Measurements from ENCODE around the gene ZNF784.
A peak's percentile ranks its signal among the peaks of the same experiment; 100 is the strongest.

Gene ZNF784

GRCh38 chr19:55624109-55625003, at the start of gene ZNF784:
TSS of gene ZNF784 (minus strand) at chr19:55624566. CDS start at chr19:55624561, 5 bp downstream.
- no peaks in the 10 kb centered on the region for H3K27me3 ChIP-seq (ENCODE audit: control insufficient read depth, low read length)
- H4K20me1 ChIP-seq (ENCODE audit: control insufficient read depth, insufficient read depth, low read depth, low read length) = peaks cover 4% of the 10 kb centered on the region; the same call in 1 of the 2 replicates
- H3K36me3 ChIP-seq (ENCODE audit: control insufficient read depth, low read length) = no peaks in the 10 kb centered on the region
- no peaks in the 10 kb centered on the region for H3K9me3 ChIP-seq (ENCODE audit: control insufficient read depth, insufficient read depth, low read length)
- H3F3A ChIP-seq (ENCODE audit: control insufficient read depth, insufficient read depth) = peaks cover 9% of the 10 kb centered on the region
- H3K9me2 ChIP-seq (replicated peaks; ENCODE audit: control insufficient read depth, low read length) = no peaks in the 10 kb centered on the region
- peak within 1 kb of the TSS; percentile 76 for H3K4me2 ChIP-seq (ENCODE audit: low read length)
- H3K4me1 ChIP-seq (ENCODE audit: control insufficient read depth, low read length) = peaks cover 19% of the 10 kb centered on the region
- no peak for TF ChIP-seq EZH2phosphoT487 (IDR thresholded peaks at IDR 0.05; ENCODE audit: borderline replicate concordance, low read length)
- no peak for TF ChIP-seq CTCF (IDR thresholded peaks at IDR 0.05; ENCODE audit: low read depth, low read length, poor library complexity, severe bottlenecking)
- H3K79me2 ChIP-seq (ENCODE audit: control insufficient read depth, low read length) = no peaks in the 10 kb centered on the region
- peak within 1 kb of the TSS; percentile 72 for H3K4me3 ChIP-seq (ENCODE audit: low read length)
- H3K27ac ChIP-seq (ENCODE audit: low read depth, low read length) = peak within 1 kb of the TSS; percentile 64

- TF ChIP-seq EZH2phosphoT487 (IDR thresholded peaks at IDR 0.05; ENCODE audit: borderline replicate concordance, low read length) (no peak), CTCF (IDR thresholded peaks at IDR 0.05; ENCODE audit: low read depth, low read length, poor library complexity, severe bottlenecking) (no peak)
- Histone ChIP-seq H3K79me2 (ENCODE audit: control insufficient read depth, low read length) (peaks cover 93% of the 10 kb centered on the region), H3K9me3 (ENCODE audit: control insufficient read depth, insufficient read depth, low read length) (no peaks in the 10 kb centered on the region), H3F3A (ENCODE audit: control insufficient read depth, insufficient read depth) (peaks cover 46% of the 10 kb centered on the region), H3K36me3 (ENCODE audit: control insufficient read depth, low read length) (peaks cover 84% of the 10 kb centered on the region), H3K4me2 (ENCODE audit: low read length) (peak overlapping the region; percentile 92), H3K27me3 (ENCODE audit: control insufficient read depth, low read length) (no peaks in the 10 kb centered on the region), H3K27ac (ENCODE audit: low read depth, low read length) (no peak overlapping the region; the same call in 1 of the 2 replicates), H3K4me3 (ENCODE audit: low read length) (peak overlapping the region; percentile 90; the same call in 1 of the 2 replicates), H3K9me2 (replicated peaks; ENCODE audit: control insufficient read depth, low read length) (no peaks in the 10 kb centered on the region), H3K4me1 (ENCODE audit: control insufficient read depth, low read length) (peaks cover 60% of the 10 kb centered on the region), H4K20me1 (ENCODE audit: control insufficient read depth, insufficient read depth, low read depth, low read length) (peaks cover 12% of the 10 kb centered on the region)
Measured at GRCh38 chr19:55673889-55674288, 49.5 kb upstream of the ZNF784 start.

GRCh38 chr19:55673465-55673864, 49.1 kb upstream of the ZNF784 start:
- TF ChIP-seq EZH2phosphoT487 (IDR thresholded peaks at IDR 0.05; ENCODE audit: borderline replicate concordance, low read length) = no peak
- TF ChIP-seq CTCF (IDR thresholded peaks at IDR 0.05; ENCODE audit: low read depth, low read length, poor library complexity, severe bottlenecking) = no peak
- peaks cover 56% of the 10 kb centered on the region for H3K4me1 ChIP-seq (ENCODE audit: control insufficient read depth, low read length)
- peak overlapping the region; percentile 34 for H3K4me2 ChIP-seq (ENCODE audit: low read length)
- no peaks in the 10 kb centered on the region for H3K27me3 ChIP-seq (ENCODE audit: control insufficient read depth, low read length)
- H3K9me3 ChIP-seq (ENCODE audit: control insufficient read depth, insufficient read depth, low read length) = no peaks in the 10 kb centered on the region
- H3K27ac ChIP-seq (ENCODE audit: low read depth, low read length) = no peak overlapping the region; the same call in 1 of the 2 replicates
- H4K20me1 ChIP-seq (ENCODE audit: control insufficient read depth, insufficient read depth, low read depth, low read length) = peaks cover 12% of the 10 kb centered on the region
- peaks cover 46% of the 10 kb centered on the region for H3F3A ChIP-seq (ENCODE audit: control insufficient read depth, insufficient read depth)
- peaks cover 84% of the 10 kb centered on the region for H3K36me3 ChIP-seq (ENCODE audit: control insufficient read depth, low read length)
- peaks cover 93% of the 10 kb centered on the region for H3K79me2 ChIP-seq (ENCODE audit: control insufficient read depth, low read length)
- H3K9me2 ChIP-seq (replicated peaks; ENCODE audit: control insufficient read depth, low read length) = no peaks in the 10 kb centered on the region
- no peak overlapping the region; the same call in 1 of the 2 replicates for H3K4me3 ChIP-seq (ENCODE audit: low read length)

Data from DOHH2 (cell line).